AG09309 (cell line): Measurements from ENCODE around the gene CNGB1.
A peak's percentile ranks its signal among the peaks of the same experiment; 100 is the strongest.
"Not testable (repeated sequence)": the region's sequence is repeated elsewhere in the genome, so short reads cannot be mapped to it uniquely, and the experiment has no call there.

Source experiments
- DNase-seq: peaks from one replicate; pipeline ENCODE4 v3.0.0-alpha.2; 2010; ENCODE audit warnings: low read depth
- H3K4me3 ChIP-seq: 2 replicates; pipeline ENCODE4 v1.5.1; 2011; ENCODE audit warnings: mild to moderate bottlenecking, low read depth, low read length, moderate library complexity; ENCODE audit not compliant: control insufficient read depth
- TF ChIP-seq, protein P1 (sequence below): IDR thresholded peaks from 2 replicates; pipeline ENCODE4 v1.5.1; 2011; ENCODE audit warnings: mild to moderate bottlenecking, low read depth, low read length, inconsistent platforms; ENCODE audit not compliant: insufficient read depth, control insufficient read depth; ENCODE audit errors: missing control alignments

The CNGB1 gene

GRCh38 chr16:58011652-58012051 is 40.7 kb upstream of the CNGB1 start:
- no peak overlapping the region for H3K4me3 ChIP-seq
- DNase-seq: no peak
- TF ChIP-seq, protein P1, sequence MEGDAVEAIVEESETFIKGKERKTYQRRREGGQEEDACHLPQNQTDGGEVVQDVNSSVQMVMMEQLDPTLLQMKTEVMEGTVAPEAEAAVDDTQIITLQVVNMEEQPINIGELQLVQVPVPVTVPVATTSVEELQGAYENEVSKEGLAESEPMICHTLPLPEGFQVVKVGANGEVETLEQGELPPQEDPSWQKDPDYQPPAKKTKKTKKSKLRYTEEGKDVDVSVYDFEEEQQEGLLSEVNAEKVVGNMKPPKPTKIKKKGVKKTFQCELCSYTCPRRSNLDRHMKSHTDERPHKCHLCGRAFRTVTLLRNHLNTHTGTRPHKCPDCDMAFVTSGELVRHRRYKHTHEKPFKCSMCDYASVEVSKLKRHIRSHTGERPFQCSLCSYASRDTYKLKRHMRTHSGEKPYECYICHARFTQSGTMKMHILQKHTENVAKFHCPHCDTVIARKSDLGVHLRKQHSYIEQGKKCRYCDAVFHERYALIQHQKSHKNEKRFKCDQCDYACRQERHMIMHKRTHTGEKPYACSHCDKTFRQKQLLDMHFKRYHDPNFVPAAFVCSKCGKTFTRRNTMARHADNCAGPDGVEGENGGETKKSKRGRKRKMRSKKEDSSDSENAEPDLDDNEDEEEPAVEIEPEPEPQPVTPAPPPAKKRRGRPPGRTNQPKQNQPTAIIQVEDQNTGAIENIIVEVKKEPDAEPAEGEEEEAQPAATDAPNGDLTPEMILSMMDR: no peak

GRCh38 chr16:58010886-58011285 is 40.0 kb upstream of the CNGB1 start:
- TF ChIP-seq, protein P1: no peak
- DNase-seq: no peak
- no peak overlapping the region for H3K4me3 ChIP-seq

- no peak overlapping the region for H3K4me3 ChIP-seq
- no peak for DNase-seq
- TF ChIP-seq, protein P1: no peak
Measured at GRCh38 chr16:58009856-58010416, 39.0 kb upstream of the CNGB1 start.

DNA sequence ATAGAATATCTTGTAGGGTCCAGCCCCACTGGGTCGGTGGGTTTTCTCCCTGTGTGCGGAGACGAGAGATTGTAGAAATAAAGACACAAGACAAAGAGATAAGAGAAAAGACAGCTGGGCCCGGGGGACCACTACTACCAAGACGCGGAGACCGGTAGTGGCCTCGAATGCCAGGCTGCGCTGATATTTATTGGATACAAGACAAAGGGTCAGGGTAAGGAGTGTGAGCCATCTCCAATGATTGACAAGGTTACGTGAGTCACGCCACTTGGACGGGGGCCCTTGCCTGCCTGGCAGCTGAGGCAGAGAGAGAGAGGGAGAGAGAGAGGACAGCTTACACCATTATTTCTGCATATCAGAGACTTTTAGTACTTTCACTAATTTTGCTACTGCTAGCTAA is 33.8 kb upstream of the CNGB1 start:
- not testable (repeated sequence) for H3K4me3 ChIP-seq, DNase-seq

- no peak for DNase-seq
- TF ChIP-seq, protein P1: no peak
- no peak overlapping the region for H3K4me3 ChIP-seq
Measured at GRCh38 chr16:58002936-58003335, 32.0 kb upstream of the CNGB1 start.

- H3K4me3 ChIP-seq: no peak overlapping the region
- DNase-seq: no peak
- TF ChIP-seq, protein P1: no peak
Measured at GRCh38 chr16:58002416-58002800, 31.5 kb upstream of the CNGB1 start.

DNA sequence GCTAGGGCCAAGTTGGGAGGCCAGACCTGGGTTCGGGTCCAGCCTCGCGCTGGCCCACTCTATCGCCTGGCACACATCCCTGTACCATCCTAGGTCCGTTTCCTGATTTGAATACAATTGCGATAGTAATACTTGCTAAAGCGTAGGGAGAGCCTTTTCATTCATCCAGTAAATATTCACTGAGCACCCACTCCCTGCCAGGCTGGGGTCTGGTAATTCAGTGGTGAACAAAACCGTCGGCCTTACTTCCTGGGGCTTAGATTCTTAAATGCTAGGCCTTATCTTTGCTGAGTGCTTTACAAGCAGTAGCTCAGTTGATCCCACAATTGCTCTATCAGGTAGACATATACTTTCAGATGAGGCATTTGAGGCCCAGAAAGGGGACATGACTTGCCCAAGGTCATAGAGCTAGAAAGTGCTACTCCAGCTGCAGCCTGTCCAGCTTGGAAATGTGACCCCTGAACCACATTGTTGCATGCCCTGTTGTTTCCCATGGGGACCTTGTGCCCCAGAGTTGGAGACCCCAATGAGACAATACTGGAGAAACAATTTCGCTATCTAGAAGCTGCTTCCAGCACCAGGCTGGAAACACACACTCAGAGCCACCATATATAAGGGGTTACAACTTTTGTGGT is 31.0 kb upstream of the CNGB1 start:
- peak overlapping the region; percentile 98 for H3K4me3 ChIP-seq
- TF ChIP-seq, protein P1: no peak
- DNase-seq: no peak
